Choroid plexus epithelial cell (primary cell): Measurements from ENCODE around the gene PRPS1.
"Not testable (repeated sequence)": the region's sequence is repeated elsewhere in the genome, so short reads cannot be mapped to it uniquely, and the experiment has no call there.

Experiments used
- DNase-seq: peaks from one replicate; pipeline ENCODE4 v3.0.0-alpha.2; 2010; ENCODE audit warnings: low read depth
- H3K4me3 ChIP-seq: 2 replicates; pipeline ENCODE4 v1.5.1; 2011; ENCODE audit warnings: low read depth, mild to moderate bottlenecking, control low read depth, low read length, moderate library complexity
- TF ChIP-seq, protein P1 (sequence below): conservative IDR thresholded peaks from 2 replicates; pipeline ENCODE4 v1.5.1; 2011; ENCODE audit warnings: low read depth, mild to moderate bottlenecking, control low read depth, inconsistent platforms, low read length, moderate library complexity

The PRPS1 gene

DNA sequence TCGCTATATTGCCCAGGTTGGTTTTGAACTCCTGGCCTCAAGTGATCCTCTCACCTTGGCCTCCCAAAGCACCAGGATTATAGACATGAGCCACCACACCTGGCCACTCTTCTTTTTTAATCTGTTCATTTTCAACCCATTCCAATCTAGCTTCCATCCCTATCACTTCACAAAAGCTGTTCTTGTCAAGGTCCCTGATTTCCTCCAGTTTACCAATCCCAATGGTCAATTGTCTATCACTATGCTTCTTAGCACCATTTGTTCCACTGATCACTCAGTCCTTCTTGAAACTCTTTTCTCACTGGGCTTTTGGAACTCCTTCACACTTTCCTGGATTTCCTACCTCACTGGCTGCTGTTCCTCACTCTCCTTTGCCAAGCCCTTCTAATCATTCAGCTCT, 38.6 kb downstream of the PRPS1 start:
- no peak for DNase-seq
- TF ChIP-seq, protein P1, sequence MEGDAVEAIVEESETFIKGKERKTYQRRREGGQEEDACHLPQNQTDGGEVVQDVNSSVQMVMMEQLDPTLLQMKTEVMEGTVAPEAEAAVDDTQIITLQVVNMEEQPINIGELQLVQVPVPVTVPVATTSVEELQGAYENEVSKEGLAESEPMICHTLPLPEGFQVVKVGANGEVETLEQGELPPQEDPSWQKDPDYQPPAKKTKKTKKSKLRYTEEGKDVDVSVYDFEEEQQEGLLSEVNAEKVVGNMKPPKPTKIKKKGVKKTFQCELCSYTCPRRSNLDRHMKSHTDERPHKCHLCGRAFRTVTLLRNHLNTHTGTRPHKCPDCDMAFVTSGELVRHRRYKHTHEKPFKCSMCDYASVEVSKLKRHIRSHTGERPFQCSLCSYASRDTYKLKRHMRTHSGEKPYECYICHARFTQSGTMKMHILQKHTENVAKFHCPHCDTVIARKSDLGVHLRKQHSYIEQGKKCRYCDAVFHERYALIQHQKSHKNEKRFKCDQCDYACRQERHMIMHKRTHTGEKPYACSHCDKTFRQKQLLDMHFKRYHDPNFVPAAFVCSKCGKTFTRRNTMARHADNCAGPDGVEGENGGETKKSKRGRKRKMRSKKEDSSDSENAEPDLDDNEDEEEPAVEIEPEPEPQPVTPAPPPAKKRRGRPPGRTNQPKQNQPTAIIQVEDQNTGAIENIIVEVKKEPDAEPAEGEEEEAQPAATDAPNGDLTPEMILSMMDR: no peak
- no peak overlapping the region for H3K4me3 ChIP-seq

DNA sequence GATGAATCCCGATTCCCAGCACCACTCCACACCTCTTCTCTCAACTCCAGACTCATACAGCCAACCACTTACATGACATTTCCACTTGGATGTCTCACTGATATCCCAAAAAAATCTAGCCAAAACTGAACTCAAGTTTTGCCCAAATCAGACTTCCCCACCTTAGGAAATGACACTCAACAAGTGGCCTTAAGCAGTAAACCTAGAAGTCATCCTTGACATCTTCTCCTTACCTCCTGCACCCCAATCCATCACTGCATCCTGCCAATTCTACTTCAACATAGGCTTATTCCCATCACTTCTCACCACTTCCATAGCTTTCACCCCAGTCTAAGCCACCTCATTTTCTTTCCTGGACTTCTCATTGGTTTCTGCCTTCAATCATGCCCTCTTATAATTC, 39.1 kb downstream of the PRPS1 start:
- no peak overlapping the region for H3K4me3 ChIP-seq
- TF ChIP-seq, protein P1: no peak
- DNase-seq: no peak

DNA sequence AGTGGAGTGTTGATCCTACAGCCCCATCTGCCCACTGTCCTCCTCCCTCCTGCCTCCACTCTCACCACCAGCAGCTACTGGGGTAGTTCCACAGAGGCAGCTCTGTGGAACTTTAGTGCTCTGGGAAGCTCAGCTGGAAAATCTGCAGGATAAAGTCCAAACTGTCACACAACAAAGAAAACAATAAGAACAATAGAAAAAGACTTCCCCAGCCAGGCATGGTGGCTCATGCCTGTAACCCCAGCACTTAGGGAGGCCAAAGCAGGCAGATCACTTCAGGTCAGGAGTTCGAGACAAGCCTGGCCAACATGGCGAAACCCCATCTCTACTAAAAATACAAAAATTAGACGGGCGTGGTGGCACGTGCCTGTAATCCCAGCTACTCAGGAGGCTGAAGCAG, 40.4 kb downstream of the PRPS1 start:
- not testable (repeated sequence) for DNase-seq, H3K4me3 ChIP-seq

DNA sequence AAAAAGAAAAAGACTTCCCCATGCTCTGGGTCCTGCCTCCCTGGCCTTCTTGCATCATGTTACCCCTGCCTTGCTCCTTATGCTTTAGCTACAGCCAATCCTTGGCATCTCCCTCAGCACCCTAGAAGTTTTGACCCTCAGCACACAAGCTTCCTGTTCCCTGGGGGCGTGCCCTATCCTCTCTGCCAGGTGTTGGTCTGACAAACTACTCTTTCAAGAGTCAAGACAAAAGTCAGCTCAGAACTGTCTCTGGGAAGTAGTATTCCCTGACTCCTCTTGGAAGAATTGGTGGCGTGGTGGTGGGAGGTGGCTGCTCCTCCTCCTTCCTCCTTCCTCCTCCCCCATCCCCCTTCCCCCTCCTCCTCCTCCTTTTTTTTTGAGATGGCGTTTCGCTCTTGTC, 41.0 kb downstream of the PRPS1 start:
- TF ChIP-seq, protein P1: no peak
- DNase-seq: no peak
- no peak overlapping the region for H3K4me3 ChIP-seq

DNA sequence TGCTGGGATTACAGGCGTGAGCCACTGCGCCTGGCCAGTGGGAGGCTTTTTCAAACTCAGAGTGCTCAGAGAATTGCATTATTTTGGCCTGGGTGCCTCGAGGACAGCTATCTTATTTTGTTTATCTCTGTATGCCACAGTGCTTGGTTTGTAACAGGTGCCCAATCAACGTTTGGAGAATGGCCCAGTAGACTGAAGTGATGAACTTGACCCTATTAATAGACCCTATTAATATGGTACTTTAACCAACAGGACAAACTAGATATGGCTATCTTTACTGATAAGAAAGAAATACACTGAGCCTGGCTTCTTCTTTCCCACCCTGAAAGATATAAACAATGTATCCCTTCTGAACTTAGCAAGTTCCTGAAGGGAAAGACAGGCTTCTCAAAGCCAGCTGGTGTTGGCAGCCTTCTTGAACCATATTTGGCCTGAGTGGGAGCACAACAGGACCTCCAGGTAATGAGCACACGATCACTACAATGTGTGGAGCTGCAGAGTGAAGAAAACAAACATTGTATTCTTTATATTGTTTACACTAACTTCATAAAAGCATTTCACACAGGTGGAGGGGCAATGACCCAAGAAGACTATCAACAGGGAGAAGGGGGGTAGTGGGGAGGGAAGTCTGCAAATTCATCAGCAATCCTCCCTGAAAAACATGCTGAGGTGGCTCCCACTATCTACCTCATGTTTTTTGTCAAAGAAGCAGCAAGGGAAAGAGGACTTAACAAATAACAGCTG, 41.7 kb downstream of the PRPS1 start:
- TF ChIP-seq, protein P1: no peak
- no peak for DNase-seq
- H3K4me3 ChIP-seq: no peak overlapping the region

DNA sequence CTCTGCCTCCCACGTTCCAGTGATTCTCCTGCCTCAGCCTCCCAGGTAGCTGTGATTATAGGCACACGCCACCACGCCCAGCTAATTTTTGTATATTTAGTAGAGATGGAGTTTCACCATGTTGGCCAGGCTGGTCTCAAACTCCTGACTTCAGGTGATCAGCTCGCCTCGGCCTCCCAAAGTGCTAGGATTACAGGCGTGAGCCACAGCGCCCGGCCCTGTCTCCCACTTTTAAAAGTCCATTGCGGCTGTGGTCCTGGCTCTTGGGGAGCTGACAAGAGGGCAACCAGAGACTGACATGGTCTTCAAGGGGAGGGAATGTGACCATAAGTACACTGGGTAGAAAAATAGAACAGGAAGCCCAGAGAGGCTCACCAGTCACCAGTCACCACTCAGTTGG, 42.9 kb downstream of the PRPS1 start:
- H3K4me3 ChIP-seq, DNase-seq: not testable (repeated sequence)

DNA sequence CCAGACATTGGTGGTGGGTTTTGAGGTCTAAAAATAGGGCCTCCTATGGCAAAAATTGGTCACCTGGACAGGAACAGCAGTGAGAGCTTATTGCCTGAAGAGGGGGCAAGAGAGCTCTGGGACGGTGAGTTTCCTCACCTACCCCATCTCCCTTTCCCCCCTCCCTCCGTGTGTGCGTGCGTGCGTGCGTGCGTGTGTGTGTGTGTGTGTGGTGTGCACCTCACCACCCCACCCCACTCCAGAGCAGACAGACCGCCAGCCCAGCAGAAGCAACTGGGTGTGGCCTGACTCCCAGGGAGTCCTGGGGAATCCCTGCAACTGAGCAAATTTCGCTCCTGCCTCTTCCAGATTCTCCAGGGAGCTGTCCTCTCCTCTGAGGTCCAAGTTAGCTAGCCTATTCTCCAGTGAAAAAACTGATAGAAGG, 44.7 kb downstream of the PRPS1 start:
- peak; percentile 95 for DNase-seq
- H3K4me3 ChIP-seq: no peak overlapping the region

DNA sequence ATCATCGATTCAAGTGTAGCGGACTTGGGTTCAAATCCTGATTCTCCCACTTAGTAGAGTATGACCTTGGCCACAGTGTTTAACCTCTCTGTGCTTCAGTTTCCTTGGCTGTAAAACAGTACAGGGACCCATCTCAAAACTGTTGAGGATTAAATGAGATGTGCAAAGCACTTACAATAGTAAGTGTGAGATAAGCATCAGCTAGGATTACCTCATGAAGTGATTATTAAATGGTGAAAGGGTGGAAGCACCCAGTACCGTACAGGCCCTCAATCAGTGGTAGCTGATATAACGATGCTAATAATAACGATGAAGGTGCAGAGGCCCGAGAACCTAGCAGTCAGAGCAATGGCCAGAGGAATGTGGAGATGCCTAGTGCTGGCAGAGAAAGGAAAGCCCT, 45.1 kb downstream of the PRPS1 start:
- DNase-seq: no peak
- no peak overlapping the region for H3K4me3 ChIP-seq

More for the DNA sequence above, 44.7 kb downstream of the PRPS1 start:
- TF ChIP-seq, protein P1: peak; percentile 78

More for the DNA sequence above, 45.1 kb downstream of the PRPS1 start:
- TF ChIP-seq, protein P1: no peak
